Measurements from ENCODE around the gene TMEM215. TPM values are rescaled to one million over a fixed set of nuclear protein-coding genes. Genes with fewer than 3 reads are reported as not detected.

Gene TMEM215
- total RNA-seq, 6 experiments from 2014 or later = not detected

Other genes with a start within 250 kb of the TMEM215 start
- 10 to 100 TPM; 11.4 to 16.8 (median 14.0) TPM for gene SMIM27, start 231.2 kb upstream of the TMEM215 start, total RNA-seq (2021; fragmentation: NEBNext Ultra II Directional; extraction: Animal tissue kit (Norgen Biotek cat#: 25700))
- gene TOPORS, start 231.0 kb upstream of the TMEM215 start, total RNA-seq (2021; fragmentation: NEBNext Ultra II Directional; extraction: Animal tissue kit (Norgen Biotek cat#: 25700)) = 10 to 100 TPM; 14.8 to 17.4 (median 17.1) TPM
- gene NDUFB6, start 210.4 kb upstream of the TMEM215 start, total RNA-seq (2021; fragmentation: NEBNext Ultra II Directional; extraction: Animal tissue kit (Norgen Biotek cat#: 25700)) = 10 to 100 TPM; 62.5 to 78.6 (median 70.7) TPM
- not detected for gene TAF1L, start 147.9 kb upstream of the TMEM215 start, total RNA-seq (2021; fragmentation: NEBNext Ultra II Directional; extraction: Animal tissue kit (Norgen Biotek cat#: 25700))
- 10 to 100 TPM; 29.1 to 34.9 (median 33.3) TPM for gene APTX, start 218.1 kb downstream of the TMEM215 start, total RNA-seq (2021; fragmentation: NEBNext Ultra II Directional; extraction: Animal tissue kit (Norgen Biotek cat#: 25700))
- gene DNAJA1, start 241.7 kb downstream of the TMEM215 start, total RNA-seq (2021; fragmentation: NEBNext Ultra II Directional; extraction: Animal tissue kit (Norgen Biotek cat#: 25700)) = 100 to 1,000 TPM; 118 to 171 (median 140) TPM

All from HFFc6 (cell line).